K562 (cell line): Measurements from ENCODE around the gene NUDT6. TPM values are rescaled to one million over a fixed set of nuclear protein-coding genes. Genes with fewer than 3 reads are reported as not detected.

Experiments
- BMI1 ChIP-seq: fragments of 150-350 bp; IDR thresholded peaks from 2 replicates; pipeline ENCODE4 v1.6.1; 2014; ENCODE audit warnings: low read length
- DMBX1 ChIP-seq: fragments of 250-450 bp; sonication (Bioruptor Pico); IDR thresholded peaks from 2 replicates; pipeline ENCODE4 v1.8.0; 2022; ENCODE audit warnings: inconsistent platforms, mild to moderate bottlenecking, moderate library complexity, borderline replicate concordance
- FOXK1 ChIP-seq: sonication (generic); formaldehyde crosslinking; IDR thresholded peaks from 2 replicates; pipeline ENCODE4 v1.8.0; 2022; ENCODE audit warnings: missing genetic modification reagents, mild to moderate bottlenecking, borderline replicate concordance
- FOXO4 ChIP-seq: fragments of 450-650 bp; formaldehyde crosslinking; IDR thresholded peaks from 2 replicates; pipeline ENCODE4 v1.4.0; 2020; ENCODE audit warnings: mild to moderate bottlenecking, moderate library complexity
- L3MBTL2 ChIP-seq: fragments of 450-650 bp; IDR thresholded peaks from 2 replicates; pipeline ENCODE4 v1.6.1; 2016; ENCODE audit warnings: mild to moderate bottlenecking, moderate library complexity
- MEIS2 ChIP-seq: fragments of 450-650 bp; IDR thresholded peaks from 2 replicates; pipeline ENCODE4 v1.6.1; 2014; ENCODE audit warnings: mild to moderate bottlenecking; ENCODE audit not compliant: partially characterized antibody
- RB1 ChIP-seq: fragments of 450-650 bp; IDR thresholded peaks from 2 replicates; pipeline ENCODE4 v1.6.1; 2017; ENCODE audit warnings: low read depth, mild to moderate bottlenecking
- TAF15 ChIP-seq: fragments of 200-400 bp; formaldehyde crosslinking; IDR thresholded peaks from 2 replicates; pipeline ENCODE4 v1.6.1; 2017; ENCODE audit warnings: mild to moderate bottlenecking, low read depth, low read length, moderate library complexity
- TEAD2 ChIP-seq: fragments of 450-650 bp; IDR thresholded peaks from 2 replicates; pipeline ENCODE4 v1.6.1; 2016; ENCODE audit warnings: missing genetic modification characterization, control low read depth, missing compliant biosample characterization
- XRCC5 ChIP-seq: fragments of 200-400 bp; formaldehyde crosslinking; IDR thresholded peaks from 2 replicates; pipeline ENCODE4 v1.6.1; 2017; ENCODE audit warnings: low read depth, mild to moderate bottlenecking, low read length
- ZBTB8A ChIP-seq: fragments of 450-650 bp; IDR thresholded peaks from 2 replicates; pipeline ENCODE4 v1.6.1; 2018; ENCODE audit warnings: mild to moderate bottlenecking, moderate library complexity; ENCODE audit not compliant: partially characterized antibody
- ZEB2 ChIP-seq: fragments of 450-650 bp; IDR thresholded peaks from 2 replicates; pipeline ENCODE4 v1.6.1; 2016
- polyA plus RNA-seq, 8 experiments: library from polyadenylated mRNA; depleted of rRNA in 4 of 8; stranded (reverse) in 5 of 8; unstranded in 3 of 8; fragments of >200 nt; fragmentation: Nextera tagmentation in 2 of 8; fragmentation: Illumina TruSeq in 1 of 8; extraction: Ambion mirVana in 2 of 8; extraction: Trizol in 1 of 8; gene quantifications; 2 replicates each; pipeline versions ENCODE4 v1.2.1 to v1.2.3, GENCODE V29; 2011 to 2014; ENCODE audit warnings: inconsistent platforms in 1 of 8, missing spikeins in 1 of 8
- total RNA-seq, 7 experiments: library from RNA; depleted of rRNA in 6 of 7; stranded (reverse); fragments of >200 nt in 6 of 7; fragmentation: Illumina TruSeq in 2 of 7; extraction: Trizol in 2 of 7; gene quantifications; 2 replicates each; pipeline versions ENCODE4 v1.2.1 to v1.2.3, GENCODE V29; 2011 to 2021; ENCODE audit warnings: low replicate concordance in 1 of 7
- TF ChIP-seq, protein P1 (sequence below): fragments of 200-600 bp; sonication (generic); IDR thresholded peaks from one replicate; pipeline ENCODE4 v1.6.1; 2012; ENCODE audit warnings: mild to moderate bottlenecking, low read depth, low read length, inconsistent platforms

The NUDT6 gene
- total and polyA plus RNA-seq, 9 of the 15 experiments (the other 6 are each of a cell fraction or from before 2014, with no cell fraction given), result 9.4 to 18.1 (median 13.4) TPM

DNA sequence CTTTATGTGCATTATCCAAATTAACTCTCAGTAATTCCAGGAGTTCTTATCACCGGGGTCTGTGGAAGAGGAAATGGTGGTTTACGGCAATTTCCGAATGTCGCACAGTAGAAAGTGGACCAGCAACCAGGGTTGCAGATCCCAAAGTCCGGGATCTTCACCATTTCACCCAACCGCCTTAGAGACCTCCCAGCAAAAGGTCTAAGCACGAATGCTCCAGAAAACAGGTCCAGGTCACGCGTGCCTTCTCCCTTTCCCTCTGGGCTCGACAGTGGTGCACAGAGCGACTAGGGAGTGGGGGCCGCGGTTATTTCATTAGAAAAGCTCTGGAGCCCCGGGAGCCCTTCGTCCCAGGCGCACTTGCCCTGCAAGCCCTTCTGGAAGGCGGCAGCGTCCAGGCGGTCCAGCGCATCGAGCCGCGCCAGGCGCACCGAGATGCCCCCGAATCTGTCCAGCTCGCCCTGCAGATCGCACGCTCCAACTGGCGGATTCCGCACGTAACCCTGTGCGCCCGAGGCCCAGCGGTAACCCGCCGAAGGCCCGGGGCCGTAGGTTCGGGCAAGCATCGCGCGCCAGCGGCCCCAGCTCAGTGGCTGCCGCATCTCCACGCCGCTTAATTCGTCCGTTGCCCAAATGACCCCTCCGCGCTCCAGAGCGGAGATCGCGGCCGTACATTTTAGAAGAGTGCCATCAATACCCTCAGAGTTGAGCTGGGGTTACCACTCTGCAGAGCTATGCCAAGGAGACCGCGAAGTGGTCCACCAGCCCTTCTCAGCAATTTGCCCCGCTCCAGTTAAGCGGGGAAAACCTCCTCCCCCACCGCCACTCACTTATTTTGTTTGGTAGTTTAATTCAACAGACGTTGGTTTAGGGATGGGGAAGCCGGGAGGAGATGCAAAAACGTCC lies at the start of gene NUDT6 (continued):
- TF ChIP-seq, protein P1, sequence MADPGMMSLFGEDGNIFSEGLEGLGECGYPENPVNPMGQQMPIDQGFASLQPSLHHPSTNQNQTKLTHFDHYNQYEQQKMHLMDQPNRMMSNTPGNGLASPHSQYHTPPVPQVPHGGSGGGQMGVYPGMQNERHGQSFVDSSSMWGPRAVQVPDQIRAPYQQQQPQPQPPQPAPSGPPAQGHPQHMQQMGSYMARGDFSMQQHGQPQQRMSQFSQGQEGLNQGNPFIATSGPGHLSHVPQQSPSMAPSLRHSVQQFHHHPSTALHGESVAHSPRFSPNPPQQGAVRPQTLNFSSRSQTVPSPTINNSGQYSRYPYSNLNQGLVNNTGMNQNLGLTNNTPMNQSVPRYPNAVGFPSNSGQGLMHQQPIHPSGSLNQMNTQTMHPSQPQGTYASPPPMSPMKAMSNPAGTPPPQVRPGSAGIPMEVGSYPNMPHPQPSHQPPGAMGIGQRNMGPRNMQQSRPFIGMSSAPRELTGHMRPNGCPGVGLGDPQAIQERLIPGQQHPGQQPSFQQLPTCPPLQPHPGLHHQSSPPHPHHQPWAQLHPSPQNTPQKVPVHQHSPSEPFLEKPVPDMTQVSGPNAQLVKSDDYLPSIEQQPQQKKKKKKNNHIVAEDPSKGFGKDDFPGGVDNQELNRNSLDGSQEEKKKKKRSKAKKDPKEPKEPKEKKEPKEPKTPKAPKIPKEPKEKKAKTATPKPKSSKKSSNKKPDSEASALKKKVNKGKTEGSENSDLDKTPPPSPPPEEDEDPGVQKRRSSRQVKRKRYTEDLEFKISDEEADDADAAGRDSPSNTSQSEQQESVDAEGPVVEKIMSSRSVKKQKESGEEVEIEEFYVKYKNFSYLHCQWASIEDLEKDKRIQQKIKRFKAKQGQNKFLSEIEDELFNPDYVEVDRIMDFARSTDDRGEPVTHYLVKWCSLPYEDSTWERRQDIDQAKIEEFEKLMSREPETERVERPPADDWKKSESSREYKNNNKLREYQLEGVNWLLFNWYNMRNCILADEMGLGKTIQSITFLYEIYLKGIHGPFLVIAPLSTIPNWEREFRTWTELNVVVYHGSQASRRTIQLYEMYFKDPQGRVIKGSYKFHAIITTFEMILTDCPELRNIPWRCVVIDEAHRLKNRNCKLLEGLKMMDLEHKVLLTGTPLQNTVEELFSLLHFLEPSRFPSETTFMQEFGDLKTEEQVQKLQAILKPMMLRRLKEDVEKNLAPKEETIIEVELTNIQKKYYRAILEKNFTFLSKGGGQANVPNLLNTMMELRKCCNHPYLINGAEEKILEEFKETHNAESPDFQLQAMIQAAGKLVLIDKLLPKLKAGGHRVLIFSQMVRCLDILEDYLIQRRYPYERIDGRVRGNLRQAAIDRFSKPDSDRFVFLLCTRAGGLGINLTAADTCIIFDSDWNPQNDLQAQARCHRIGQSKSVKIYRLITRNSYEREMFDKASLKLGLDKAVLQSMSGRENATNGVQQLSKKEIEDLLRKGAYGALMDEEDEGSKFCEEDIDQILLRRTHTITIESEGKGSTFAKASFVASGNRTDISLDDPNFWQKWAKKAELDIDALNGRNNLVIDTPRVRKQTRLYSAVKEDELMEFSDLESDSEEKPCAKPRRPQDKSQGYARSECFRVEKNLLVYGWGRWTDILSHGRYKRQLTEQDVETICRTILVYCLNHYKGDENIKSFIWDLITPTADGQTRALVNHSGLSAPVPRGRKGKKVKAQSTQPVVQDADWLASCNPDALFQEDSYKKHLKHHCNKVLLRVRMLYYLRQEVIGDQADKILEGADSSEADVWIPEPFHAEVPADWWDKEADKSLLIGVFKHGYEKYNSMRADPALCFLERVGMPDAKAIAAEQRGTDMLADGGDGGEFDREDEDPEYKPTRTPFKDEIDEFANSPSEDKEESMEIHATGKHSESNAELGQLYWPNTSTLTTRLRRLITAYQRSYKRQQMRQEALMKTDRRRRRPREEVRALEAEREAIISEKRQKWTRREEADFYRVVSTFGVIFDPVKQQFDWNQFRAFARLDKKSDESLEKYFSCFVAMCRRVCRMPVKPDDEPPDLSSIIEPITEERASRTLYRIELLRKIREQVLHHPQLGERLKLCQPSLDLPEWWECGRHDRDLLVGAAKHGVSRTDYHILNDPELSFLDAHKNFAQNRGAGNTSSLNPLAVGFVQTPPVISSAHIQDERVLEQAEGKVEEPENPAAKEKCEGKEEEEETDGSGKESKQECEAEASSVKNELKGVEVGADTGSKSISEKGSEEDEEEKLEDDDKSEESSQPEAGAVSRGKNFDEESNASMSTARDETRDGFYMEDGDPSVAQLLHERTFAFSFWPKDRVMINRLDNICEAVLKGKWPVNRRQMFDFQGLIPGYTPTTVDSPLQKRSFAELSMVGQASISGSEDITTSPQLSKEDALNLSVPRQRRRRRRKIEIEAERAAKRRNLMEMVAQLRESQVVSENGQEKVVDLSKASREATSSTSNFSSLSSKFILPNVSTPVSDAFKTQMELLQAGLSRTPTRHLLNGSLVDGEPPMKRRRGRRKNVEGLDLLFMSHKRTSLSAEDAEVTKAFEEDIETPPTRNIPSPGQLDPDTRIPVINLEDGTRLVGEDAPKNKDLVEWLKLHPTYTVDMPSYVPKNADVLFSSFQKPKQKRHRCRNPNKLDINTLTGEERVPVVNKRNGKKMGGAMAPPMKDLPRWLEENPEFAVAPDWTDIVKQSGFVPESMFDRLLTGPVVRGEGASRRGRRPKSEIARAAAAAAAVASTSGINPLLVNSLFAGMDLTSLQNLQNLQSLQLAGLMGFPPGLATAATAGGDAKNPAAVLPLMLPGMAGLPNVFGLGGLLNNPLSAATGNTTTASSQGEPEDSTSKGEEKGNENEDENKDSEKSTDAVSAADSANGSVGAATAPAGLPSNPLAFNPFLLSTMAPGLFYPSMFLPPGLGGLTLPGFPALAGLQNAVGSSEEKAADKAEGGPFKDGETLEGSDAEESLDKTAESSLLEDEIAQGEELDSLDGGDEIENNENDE, result no peak
- TF ChIP-seq BMI1 (no peak), ZBTB8A (no peak), TAF15 (no peak), TEAD2 (tag) (no peak), L3MBTL2 (peak; percentile 37; the same call in 1 of the 2 replicates), ZEB2 (no peak), RB1 (peak; percentile 59), DMBX1 (CRISPR knock-in tag) (no peak), FOXO4 (CRISPR knock-in tag) (no peak), FOXK1 (CRISPR knock-in tag) (peak; percentile 33; the same call in 1 of the 2 replicates), MEIS2 (no peak), XRCC5 (no peak)
